Measurements from ENCODE around the gene HS1BP3. TPM values are rescaled to one million over a fixed set of nuclear protein-coding genes. Genes with fewer than 3 reads are reported as not detected.

Gene HS1BP3
- total and polyA plus RNA-seq, 2 of the 4 experiments (the other 2 are of a cell fraction), result 9.0 to 14.8 TPM

GRCh38 chr2:20602803-20603202 is 48.1 kb downstream of the HS1BP3 start:
- no peaks in the 10 kb centered on the region for H3K36me3 ChIP-seq (ENCODE audit: control insufficient read depth, insufficient read depth, low read length)
- no CpG with 5 or more reads among the region's 2 CpGs for WGBS, 2 experiments (ENCODE audit: extremely low coverage in 2 of 2, insufficient read length in 1 of 2)
- no peak overlapping the region for H3K18ac ChIP-seq (ENCODE audit: low read depth, low read length)
- H3K9ac ChIP-seq (ENCODE audit: low read depth, low read length), result no peak overlapping the region
- no peak overlapping the region for H2BK15ac ChIP-seq (ENCODE audit: low read depth, low read length)
- ChIA-PET CTCF (interaction anchor here (5.1 kb wide), 1 partner anchor 15 kb away, joined by 16 read pairs; no protein-coding TSS in a partner anchor), POLR2A (ENCODE audit: unreplicated experiment) (no interaction called here)
- BruUV-seq (replicated peaks), result no TSS peak
- no peak overlapping the region for H4K91ac ChIP-seq (ENCODE audit: insufficient read depth, low read depth, low read length)
- in situ Hi-C loops (cut with MboI; ENCODE audit: low sequenced_read_pairs), result no loop called here
- H3K9me3 ChIP-seq (ENCODE audit: control insufficient read depth, insufficient read depth, low read length), result no peaks in the 10 kb centered on the region
- H3K56ac ChIP-seq (ENCODE audit: extremely low read depth, insufficient read depth, low read length), result no peak overlapping the region
- peaks cover 5% of the 10 kb centered on the region for H3K4me1 ChIP-seq (ENCODE audit: control insufficient read depth, insufficient read depth, low read length)
- peaks cover 6% of the 10 kb centered on the region for H3K9me1 ChIP-seq (ENCODE audit: insufficient read depth, low read length)
- H3K79me1 ChIP-seq (ENCODE audit: low read depth in 1 of 2, low read length in 2 of 2), result no peaks in the 10 kb centered on the region
- H2BK120ac ChIP-seq (ENCODE audit: low read depth, low read length), result no peak overlapping the region
- intact Hi-C loops (cut with micrococcal nuclease), result no loop called here
- TF ChIP-seq POLR2A (IDR thresholded peaks at IDR 0.05; ENCODE audit: low read depth, low read length) (no peak), CTCF (conservative IDR thresholded peaks at IDR 0.05; ENCODE audit: low read depth, low read length) (no peak), SMC3 (IDR thresholded peaks at IDR 0.05; ENCODE audit: low read depth, low read length) (no peak), ELK1 (IDR thresholded peaks at IDR 0.05; ENCODE audit: borderline replicate concordance, low read depth, low read length) (no peak), RAD21 (IDR thresholded peaks at IDR 0.05; ENCODE audit: low read length) (no peak), MAZ (IDR thresholded peaks at IDR 0.05; ENCODE audit: borderline replicate concordance, low read depth, low read length) (no peak), CEBPB (IDR thresholded peaks at IDR 0.05; ENCODE audit: low read depth, low read length) (no peak), CHD1 (IDR thresholded peaks at IDR 0.05; ENCODE audit: low read depth, low read length) (no peak), RFX5 (IDR thresholded peaks at IDR 0.05; ENCODE audit: low read depth, low read length) (no peak), FOS (IDR thresholded peaks at IDR 0.05; ENCODE audit: low read depth, low read length) (no peak), BHLHE40 (IDR thresholded peaks at IDR 0.05; ENCODE audit: low read depth, low read length) (no peak), RCOR1 (IDR thresholded peaks at IDR 0.05; ENCODE audit: insufficient replicate concordance, low read length) (no peak), MAFK (IDR thresholded peaks at IDR 0.05; ENCODE audit: low read depth, low read length) (no peak), NFE2L2 (IDR thresholded peaks at IDR 0.05; ENCODE audit: low read depth, low read length) (no peak), USF2 (IDR thresholded peaks at IDR 0.05; ENCODE audit: low read depth, low read length) (no peak), MXI1 (IDR thresholded peaks at IDR 0.05; ENCODE audit: borderline replicate concordance, low read depth, low read length) (no peak)
- ATAC-seq (ENCODE audit: low read depth), result no peak
- H3K27ac ChIP-seq (ENCODE audit: insufficient read depth, low read length), result no peak overlapping the region
- H2AFZ ChIP-seq (replicated peaks; ENCODE audit: low read length, poor library complexity), result no peak overlapping the region
- no peak overlapping the region for H3K4me3 ChIP-seq (ENCODE audit: insufficient read depth, low read depth, low read length)
- H2BK20ac ChIP-seq (ENCODE audit: low read depth, low read length), result no peak overlapping the region
- no peak overlapping the region for H2AK9ac ChIP-seq (replicated peaks; ENCODE audit: low read depth, low read length, poor library complexity)
- no peak overlapping the region for H3K14ac ChIP-seq (replicated peaks; ENCODE audit: low read depth, low read length)
- H3K4ac ChIP-seq (ENCODE audit: low read depth, low read length), result no peak overlapping the region
- H3K23ac ChIP-seq (ENCODE audit: low read depth, low read length), result no peak overlapping the region
- dilution Hi-C loops (cut with HindIII; ENCODE audit: low sequenced_read_pairs, unreplicated experiment), result no loop called here
- H4K20me1 ChIP-seq (ENCODE audit: insufficient read depth, low read length), result no peaks in the 10 kb centered on the region
- no peak overlapping the region for H2AK5ac ChIP-seq (ENCODE audit: low read depth, low read length)
- no peak overlapping the region for H4K8ac ChIP-seq (ENCODE audit: low read depth in 2 of 2, low read length in 2 of 2)
- no peak overlapping the region for H3K4me2 ChIP-seq (ENCODE audit: low read depth, low read length)
- no peak overlapping the region for H4K5ac ChIP-seq (ENCODE audit: low read depth, low read length)
- no peak overlapping the region for H2BK5ac ChIP-seq (ENCODE audit: low read depth, low read length, poor library complexity, severe bottlenecking)
- DNase-seq, result no peak
- H3K27me3 ChIP-seq (ENCODE audit: control insufficient read depth, insufficient read depth, low read length), result no peaks in the 10 kb centered on the region
